ENCODE measurements around the gene PRKAG2. TPM values are rescaled to one million over a fixed set of nuclear protein-coding genes. Genes with fewer than 3 reads are reported as not detected.

Gene PRKAG2
- total and polyA plus RNA-seq, 2 of the 13 experiments (the other 11 are each of a cell fraction or from before 2014, with no cell fraction given), result 0.90 to 1.3 TPM

DNA sequence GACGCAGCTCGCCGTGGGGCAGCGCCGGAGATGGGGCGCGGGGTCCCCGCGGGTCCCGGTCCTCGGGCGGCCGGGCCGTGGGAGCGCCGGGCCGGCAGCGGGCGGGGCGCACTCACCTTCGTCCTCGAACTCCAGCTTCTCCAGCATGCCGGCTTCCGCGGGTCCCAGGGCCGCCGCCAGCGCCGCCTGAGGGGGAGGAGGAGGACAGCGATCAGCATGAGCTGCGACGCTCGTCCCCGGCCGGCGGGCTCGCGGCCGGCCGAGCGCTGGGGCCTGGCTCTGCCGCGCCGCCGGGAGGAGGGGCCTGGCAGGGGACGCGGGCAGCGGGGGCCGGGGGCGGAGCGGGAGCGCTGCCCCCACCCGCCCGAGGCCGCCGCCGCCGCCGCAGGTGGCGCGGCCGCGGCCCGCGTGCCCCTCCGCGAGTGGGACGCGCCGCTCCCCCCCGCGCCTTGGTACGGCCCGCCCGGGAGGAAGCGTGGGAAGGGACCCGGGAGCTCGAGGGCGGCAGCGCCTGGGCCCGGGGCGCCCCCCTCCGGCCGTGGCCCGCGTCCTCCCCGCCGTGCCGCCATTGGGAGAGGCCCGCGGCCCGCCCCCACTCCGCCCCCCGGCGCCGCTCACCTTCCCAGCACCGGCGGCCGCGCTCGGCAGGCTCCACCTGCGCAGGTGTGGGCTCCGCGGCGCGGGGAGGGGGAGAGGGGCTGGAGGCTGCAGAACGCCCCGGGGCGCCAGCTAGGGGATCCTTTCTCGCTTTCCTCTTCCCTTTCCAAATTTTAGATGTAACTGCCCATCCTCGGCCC is 244.8 kb downstream of the PRKAG2 start (continued):
- TF ChIP-seq ZSCAN20 (CRISPR knock-in tag; IDR thresholded peaks at IDR 0.05; ENCODE audit: borderline replicate concordance) (0 out of 2 replicates have a peak, but pooled peaks have one; percentile 42), UBTF (CRISPR knock-in tag; IDR thresholded peaks at IDR 0.05) (peak; percentile 85), U2AF2 (IDR thresholded peaks at IDR 0.05; ENCODE audit: low read depth, low read length) (no peak)

- Histone ChIP-seq H3K4me2 (ENCODE audit: low read depth, low read length) (peak overlapping the region; percentile 97), H3K4me3 (replicated peaks in 1 of 3; ENCODE audit: insufficient read depth in 1 of 3, low read depth in 2 of 3, low read length in 3 of 3) (peak overlapping the region; percentile 52 to 68 (median 52); a peak in 5 of 6 replicates), H3K9me3 (ENCODE audit: low read length) (peaks cover 8% of the 10 kb centered on the region), H3K9ac (ENCODE audit: insufficient read depth, low read depth, low read length) (no peak overlapping the region), H2AFZ (ENCODE audit: low read length) (no peak overlapping the region), H3K4me1 (ENCODE audit: insufficient read depth, low read length) (peaks cover 12% of the 10 kb centered on the region), H3K79me2 (ENCODE audit: insufficient read depth, low read length) (no peaks in the 10 kb centered on the region), H3K36me3 (replicated peaks in 1 of 2; ENCODE audit: control insufficient read depth in 1 of 2, insufficient read depth in 2 of 2, low read length in 2 of 2) (no peaks in the 10 kb centered on the region), H3K27ac (ENCODE audit: extremely low read length, insufficient read depth, low read length) (no peak overlapping the region), H3K27me3 (ENCODE audit: control insufficient read depth in 1 of 2, insufficient read depth in 2 of 2, low read length in 2 of 2) (peaks cover 0 to 23% of the 10 kb centered on the region in 2 experiments; a peak in 2 of 5 replicates), H4K20me1 (ENCODE audit: insufficient read depth, low read length) (no peaks in the 10 kb centered on the region)
- 2% methylated on average over 2 of the region's 31 CpGs for WGBS (ENCODE audit: low lambda C conversion rate)
- CTCF ChIA-PET (ENCODE audit: low intra/inter-chr PET ratio, low total read pairs), result interaction anchor here (1.1 to 1.2 kb wide), 2 partner anchors 122 to 128 kb away, joined by 3 read pairs; no protein-coding TSS in a partner anchor
- ATAC-seq, result no peak; the same call in 1 of the 3 replicates
- in situ Hi-C loops (cut with HindIII; ENCODE audit: extremely low pct_ligation_motif_present, low pct_unique_long_range_greater_than_20kb) (no loop called here), intact Hi-C loops (cut with micrococcal nuclease; ENCODE audit: unreplicated experiment) (no loop called here)
- no TSS peak for BruUV-seq (replicated peaks)
- no peak for FAIRE-seq
- POLR2A ChIA-PET, result interaction anchor here (1.5 kb wide), 1 partner anchor 114 kb away, joined by 6 read pairs; no protein-coding TSS in a partner anchor
- DNase-seq (ENCODE audit: low spot score), result no peak
- TF ChIP-seq GABPA (IDR thresholded peaks at IDR 0.05; ENCODE audit: low read depth, low read length) (no peak), GABPA (CRISPR knock-in tag; IDR thresholded peaks at IDR 0.05; ENCODE audit: low read depth) (no peak), ZBTB37 (CRISPR knock-in tag; IDR thresholded peaks at IDR 0.05) (no peak), LRRFIP1 (CRISPR knock-in tag; conservative IDR thresholded peaks at IDR 0.05) (no peak), ZFYVE20 (CRISPR knock-in tag; IDR thresholded peaks at IDR 0.05; ENCODE audit: borderline replicate concordance, low read depth) (no peak), ZNF263 (CRISPR knock-in tag; IDR thresholded peaks at IDR 0.05) (no peak)
- TF ChIP-seq, protein P1, sequence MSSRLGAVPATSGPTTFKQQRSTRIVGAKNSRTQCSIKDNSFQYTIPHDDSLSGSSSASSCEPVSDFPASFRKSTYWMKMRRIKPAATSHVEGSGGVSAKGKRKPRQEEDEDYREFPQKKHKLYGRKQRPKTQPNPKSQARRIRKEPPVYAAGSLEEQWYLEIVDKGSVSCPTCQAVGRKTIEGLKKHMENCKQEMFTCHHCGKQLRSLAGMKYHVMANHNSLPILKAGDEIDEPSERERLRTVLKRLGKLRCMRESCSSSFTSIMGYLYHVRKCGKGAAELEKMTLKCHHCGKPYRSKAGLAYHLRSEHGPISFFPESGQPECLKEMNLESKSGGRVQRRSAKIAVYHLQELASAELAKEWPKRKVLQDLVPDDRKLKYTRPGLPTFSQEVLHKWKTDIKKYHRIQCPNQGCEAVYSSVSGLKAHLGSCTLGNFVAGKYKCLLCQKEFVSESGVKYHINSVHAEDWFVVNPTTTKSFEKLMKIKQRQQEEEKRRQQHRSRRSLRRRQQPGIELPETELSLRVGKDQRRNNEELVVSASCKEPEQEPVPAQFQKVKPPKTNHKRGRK (CRISPR knock-in tag; IDR thresholded peaks at IDR 0.05), result no peak
- TF ChIP-seq, protein P2, sequence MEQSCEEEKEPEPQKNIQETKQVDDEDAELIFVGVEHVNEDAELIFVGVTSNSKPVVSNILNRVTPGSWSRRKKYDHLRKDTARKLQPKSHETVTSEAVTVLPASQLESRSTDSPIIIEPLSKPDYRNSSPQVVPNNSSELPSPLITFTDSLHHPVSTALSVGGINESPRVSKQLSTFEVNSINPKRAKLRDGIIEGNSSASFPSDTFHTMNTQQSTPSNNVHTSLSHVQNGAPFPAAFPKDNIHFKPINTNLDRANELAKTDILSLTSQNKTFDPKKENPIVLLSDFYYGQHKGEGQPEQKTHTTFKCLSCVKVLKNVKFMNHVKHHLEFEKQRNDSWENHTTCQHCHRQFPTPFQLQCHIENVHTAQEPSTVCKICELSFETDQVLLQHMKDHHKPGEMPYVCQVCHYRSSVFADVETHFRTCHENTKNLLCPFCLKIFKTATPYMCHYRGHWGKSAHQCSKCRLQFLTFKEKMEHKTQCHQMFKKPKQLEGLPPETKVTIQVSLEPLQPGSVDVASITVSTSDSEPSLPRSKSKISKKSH (CRISPR knock-in tag; IDR thresholded peaks at IDR 0.05; ENCODE audit: borderline replicate concordance), result no peak
These were observed 245.4 kb downstream of the PRKAG2 start for GRCh38 chr7:151631570-151631952.
